Epithelial cell of proximal tubule (primary cell): ENCODE results near the gene MARCKSL1. TPM values are rescaled to one million over a fixed set of nuclear protein-coding genes. Genes with fewer than 3 reads are reported as not detected.

Source experiments
- DNase-seq: peaks from one replicate; pipeline ENCODE4 v3.0.0-alpha.2; 2011; ENCODE audit warnings: low read depth
- H3K4me3 ChIP-seq: 2 replicates; pipeline ENCODE4 v1.5.1; 2011; ENCODE audit warnings: low read depth, mild to moderate bottlenecking, low read length
- CTCF ChIP-seq: conservative IDR thresholded peaks from 2 replicates; pipeline ENCODE4 v1.5.1; 2012; ENCODE audit warnings: low read depth, mild to moderate bottlenecking, low read length
- total RNA-seq: library from RNA; depleted of rRNA; stranded (reverse); fragments of >200 nt; gene quantifications from 2 replicates; pipeline ENCODE4 v1.2.3, GENCODE V29; 2015

MARCKSL1 gene
- total RNA-seq: 190 and 199 TPM in 2 replicates

DNA sequence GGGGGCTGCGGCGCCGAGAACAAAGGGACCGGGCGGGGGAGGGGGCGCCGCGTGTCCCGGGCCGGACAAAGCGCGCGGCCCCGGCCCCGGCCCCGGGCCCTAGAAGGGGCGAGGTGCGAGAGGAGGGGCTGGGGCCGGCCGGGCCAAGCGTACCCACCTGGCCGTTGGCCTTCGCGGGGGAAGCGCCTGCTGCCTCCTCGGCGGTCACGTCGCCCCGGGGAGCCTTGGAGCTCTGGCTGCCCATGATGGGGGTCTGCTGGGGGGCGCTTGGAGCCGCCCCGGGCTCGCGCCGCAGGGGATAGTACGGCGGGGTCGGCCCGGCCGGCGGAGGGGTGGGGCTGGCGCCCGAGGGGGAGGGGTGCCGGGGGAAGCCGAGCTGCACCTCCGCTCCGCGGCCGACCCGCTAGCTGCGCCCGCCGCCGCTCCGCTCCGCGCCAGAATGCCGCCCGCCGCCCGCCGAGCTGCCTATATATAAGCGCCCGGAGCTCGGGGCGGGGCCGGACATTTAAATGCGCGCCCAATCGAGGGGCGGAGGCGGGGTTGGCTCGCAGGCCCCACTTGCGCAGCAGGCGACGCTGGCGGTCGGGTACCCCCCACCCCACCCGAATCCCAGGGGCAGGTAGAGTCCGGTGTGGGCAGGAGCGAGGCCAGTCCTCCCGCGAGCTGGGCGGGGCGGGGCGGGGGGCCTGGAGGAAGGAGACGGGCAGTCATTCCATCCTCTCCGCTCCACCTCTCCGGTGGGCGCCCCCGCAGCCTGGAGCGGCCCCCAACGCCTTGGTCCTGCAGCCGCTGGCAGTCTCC is at the start of gene MARCKSL1:
Gene MARCKSL1 (minus strand): TSS at position 444 of the 801 bp plus-strand sequence. CDS start 200 bp downstream, at position 244.
- no peak for TF ChIP-seq CTCF
- peak within 1 kb of the TSS; percentile 72 for H3K4me3 ChIP-seq
- DNase-seq: no peak

- no peak for DNase-seq
- no peak for TF ChIP-seq CTCF
- no peak overlapping the region for H3K4me3 ChIP-seq
Measured at GRCh38 chr1:32380057-32380456, 44.0 kb upstream of the MARCKSL1 start.

DNA sequence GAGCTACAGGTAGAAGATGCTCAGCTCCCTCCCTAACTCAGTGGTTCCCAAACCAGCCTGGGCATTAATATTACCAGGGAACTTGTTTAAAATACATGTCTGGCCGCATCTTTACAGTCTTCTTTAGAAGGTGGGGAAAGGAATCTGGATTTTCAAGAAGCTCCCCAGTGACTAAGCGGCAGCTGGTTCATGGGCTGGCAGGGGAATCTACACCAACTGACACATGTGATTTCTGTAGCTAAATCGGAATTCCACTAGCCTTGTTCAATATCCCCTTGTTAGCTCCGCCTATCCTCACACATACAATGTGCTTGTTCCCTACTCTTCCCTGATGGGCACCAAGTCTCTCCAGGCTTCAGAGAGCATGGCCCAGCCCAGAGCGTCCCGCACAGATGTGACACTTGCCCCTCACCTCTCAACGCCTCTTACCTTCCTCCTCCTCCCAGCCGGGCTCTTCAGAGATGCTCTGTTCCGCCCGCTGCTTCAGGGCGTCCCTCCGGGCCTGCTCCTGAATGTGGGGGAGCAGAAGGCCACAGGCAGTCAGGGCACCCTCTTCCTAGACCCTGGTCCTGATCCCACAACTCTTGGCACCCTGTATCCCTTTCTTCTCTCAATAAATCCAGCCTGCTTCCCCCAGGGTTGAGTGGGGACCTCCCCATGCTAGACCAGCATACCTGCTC is 41.6 kb upstream of the MARCKSL1 start:
- H3K4me3 ChIP-seq: no peak overlapping the region
- DNase-seq: no peak
- no peak for TF ChIP-seq CTCF

DNA sequence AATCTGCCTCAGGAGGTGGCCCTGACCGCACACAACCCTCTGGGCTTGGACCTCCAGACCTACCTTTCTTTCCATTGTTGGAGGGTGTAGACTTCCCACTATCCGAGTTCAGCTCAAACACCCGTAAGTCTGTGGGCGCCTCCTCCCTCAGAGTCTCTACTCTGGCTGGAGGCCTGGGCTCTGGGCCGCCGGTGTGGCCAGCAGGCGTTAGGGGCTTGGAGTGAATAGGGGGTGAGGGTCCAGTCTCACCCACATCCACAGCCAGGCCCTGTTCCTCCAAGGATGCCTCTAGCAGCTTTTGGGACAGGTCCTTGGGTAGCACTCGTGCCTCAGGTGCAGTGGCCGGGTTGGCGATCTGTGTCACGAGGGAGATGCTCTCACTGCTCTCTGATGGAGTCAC is 40.2 kb upstream of the MARCKSL1 start:
- no peak overlapping the region for H3K4me3 ChIP-seq
- no peak for TF ChIP-seq CTCF
- no peak for DNase-seq

DNA sequence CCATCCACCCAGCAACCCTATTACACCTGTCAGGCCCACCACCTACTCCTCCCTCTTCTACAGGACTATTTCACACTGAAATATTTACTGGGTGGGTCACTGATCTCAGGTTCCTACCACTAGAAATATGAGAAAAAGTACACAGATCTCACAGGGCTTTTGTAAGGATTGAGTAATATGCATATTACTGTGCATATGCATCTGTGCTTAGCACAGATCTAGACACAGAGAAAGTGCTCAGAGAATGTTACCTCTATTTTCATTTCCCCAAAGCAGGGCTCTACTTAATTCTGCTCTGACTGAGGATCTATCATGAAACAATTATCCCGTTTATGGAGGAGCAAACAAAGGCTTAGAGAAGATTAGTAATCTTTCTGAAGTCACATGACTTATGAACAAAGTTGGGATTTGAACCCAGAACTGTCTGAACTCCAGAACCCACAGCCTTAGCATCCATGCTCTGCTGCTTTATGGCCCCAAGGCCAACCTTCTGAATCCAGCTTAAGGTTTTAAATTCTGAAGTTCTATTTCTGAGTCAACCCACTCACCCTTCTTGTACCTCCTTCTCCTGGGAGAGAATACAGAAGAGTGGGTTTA is 38.1 kb upstream of the MARCKSL1 start:
- no peak overlapping the region for H3K4me3 ChIP-seq
- DNase-seq: no peak
- no peak for TF ChIP-seq CTCF

- no peak for DNase-seq
- no peak overlapping the region for H3K4me3 ChIP-seq
- TF ChIP-seq CTCF: peak; percentile 8
Measured at GRCh38 chr1:32372149-32372756, 36.2 kb upstream of the MARCKSL1 start.
